NT2/D1 (cell line): ENCODE data around the gene OTULIN.

Experiments
- YY1 ChIP-seq: IDR thresholded peaks from 2 replicates; pipeline ENCODE4 v1.6.1; 2011; ENCODE audit not compliant: insufficient read length, insufficient read depth
- ZNF274 ChIP-seq: IDR thresholded peaks from 2 replicates; pipeline ENCODE4 v1.6.1; 2011; ENCODE audit warnings: mild to moderate bottlenecking, low read depth, low read length

DNA sequence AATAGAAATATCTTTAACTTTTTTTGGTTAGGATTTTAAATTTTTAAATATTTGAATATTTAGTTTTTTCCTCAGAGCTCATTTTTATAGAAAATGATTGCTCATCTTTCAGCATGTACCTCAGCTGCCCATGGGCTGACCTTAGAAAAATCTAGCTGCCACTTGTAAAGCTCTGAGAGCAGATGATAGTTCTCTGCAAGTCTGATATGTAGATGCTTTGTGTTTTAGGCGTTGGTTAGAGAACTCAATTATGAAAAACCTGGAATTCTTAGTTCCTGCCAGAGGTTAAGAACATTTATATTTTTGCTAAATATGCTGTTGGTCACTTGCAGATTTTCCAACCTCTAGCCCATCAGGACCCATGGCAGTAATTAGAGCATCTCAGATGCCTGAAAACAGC is 15.1 kb downstream of the OTULIN start:
- TF ChIP-seq YY1, result no peak
- TF ChIP-seq ZNF274, result no peak
